CD4-positive, CD25-positive, alpha-beta regulatory T cell (primary cell): ENCODE measurements around the gene IFTAP. TPM values are rescaled to one million over a fixed set of nuclear protein-coding genes. Genes with fewer than 3 reads are reported as not detected.

Experiments
- ATAC-seq, 2 donors: fragments of 150-1000 bp; cut with Tn5 transposase; one replicate each; pipeline ENCODE4 v1.10.0; 2021; ENCODE audit warnings: low read depth in 2 of 2, moderate number of reproducible peaks in 2 of 2, moderate library complexity in 1 of 2
- DNase-seq, 3 donors: peaks; one replicate each; pipeline versions ENCODE4 v3.0.0 to v3.0.0-alpha.2; 2012 to 2022; ENCODE audit warnings: mixed read lengths in 1 of 3
- H3K27ac ChIP-seq: one replicate; pipeline ENCODE4 v1.7.0; 2013; ENCODE audit warnings: mild to moderate bottlenecking, low read length; ENCODE audit not compliant: insufficient read depth, poor library complexity, severe bottlenecking
- H3K27me3 ChIP-seq: one replicate; pipeline ENCODE4 v1.7.0; 2013; ENCODE audit warnings: low read length; ENCODE audit not compliant: control insufficient read depth, insufficient read depth
- H3K36me3 ChIP-seq: one replicate; pipeline ENCODE4 v1.7.0; 2013; ENCODE audit warnings: mild to moderate bottlenecking, low read length, moderate library complexity; ENCODE audit not compliant: control insufficient read depth, insufficient read depth
- H3K4me1 ChIP-seq: 2 replicates; pipeline ENCODE4 v1.7.0; 2013; ENCODE audit warnings: mild to moderate bottlenecking, low read length; ENCODE audit not compliant: insufficient read depth, control insufficient read depth, poor library complexity, severe bottlenecking
- H3K4me3 ChIP-seq: one replicate; pipeline ENCODE4 v1.7.0; 2013; ENCODE audit warnings: low read depth, mild to moderate bottlenecking, low read length, moderate library complexity
- H3K9me3 ChIP-seq, 2 experiments: 1 replicate in 1 of 2; 2 replicates in 1 of 2; pipeline ENCODE4 v1.7.0; 2013; ENCODE audit warnings: low read length in 2 of 2, mild to moderate bottlenecking in 1 of 2, moderate library complexity in 1 of 2; ENCODE audit not compliant: control insufficient read depth in 2 of 2
- H3K27ac Mint-ChIP-seq, 3 donors: one replicate each; pipeline ENCODE4 v1.8.0; 2020 to 2022; ENCODE audit warnings: mild to moderate bottlenecking in 3 of 3, mixed read lengths in 3 of 3, moderate library complexity in 2 of 3
- H3K27me3 Mint-ChIP-seq: one replicate; pipeline ENCODE4 v1.8.0; 2022; ENCODE audit warnings: mild to moderate bottlenecking, mixed read lengths
- H3K36me3 Mint-ChIP-seq: one replicate; pipeline ENCODE4 v1.8.0; 2020; ENCODE audit warnings: mixed read lengths
- H3K4me1 Mint-ChIP-seq, 4 donors: one replicate each; pipeline ENCODE4 v1.8.0; 2020 to 2022; ENCODE audit warnings: mixed read lengths in 4 of 4, mild to moderate bottlenecking in 1 of 4
- H3K4me3 Mint-ChIP-seq, 4 donors: one replicate each; pipeline ENCODE4 v1.8.0; 2020 to 2022; ENCODE audit warnings: mild to moderate bottlenecking in 4 of 4, mixed read lengths in 4 of 4, moderate library complexity in 3 of 4
- H3K9me3 Mint-ChIP-seq, 7 donors: one replicate each; pipeline ENCODE4 v1.8.0; 2020 to 2022; ENCODE audit warnings: mixed read lengths in 7 of 7, mild to moderate bottlenecking in 3 of 7, moderate library complexity in 2 of 7
- polyA plus RNA-seq, 4 donors: library from polyadenylated mRNA; unstranded; fragments of 300-500 nt; fragmentation: Illumina TruSeq; gene quantifications; one replicate each; pipeline ENCODE4 v1.2.3, GENCODE V29; 2021
- total RNA-seq: library from RNA; stranded (reverse); gene quantifications from one replicate; pipeline ENCODE4 v1.2.3, GENCODE V29; 2022

Gene IFTAP
- total and polyA plus RNA-seq, 5 donors from 2014 or later: 0.71 to 3.8 (median 2.5) TPM; not detected in 1

GRCh38 chr11:36600180-36600579 is 5.9 kb downstream of the IFTAP start:
- Mint-ChIP-seq H3K27me3 (peaks cover 5% of the 10 kb centered on the region), H3K27ac (no peak overlapping the region), H3K9me3 (no peaks in the 10 kb centered on the region), H3K4me1 (no peaks in the 10 kb centered on the region), H3K36me3 (no peaks in the 10 kb centered on the region), H3K4me3 (no peak overlapping the region)
- H3K27ac ChIP-seq: no peak overlapping the region
- ATAC-seq (no peak), DNase-seq (no peak)
- no peak overlapping the region for H3K4me3 ChIP-seq
- H3K9me3 ChIP-seq: no peaks in the 10 kb centered on the region
- no peaks in the 10 kb centered on the region for H3K4me1 ChIP-seq
- H3K27me3 ChIP-seq: peaks cover 3% of the 10 kb centered on the region
- H3K36me3 ChIP-seq: no peaks in the 10 kb centered on the region

GRCh38 chr11:36601155-36601554 is 6.9 kb downstream of the IFTAP start:
- Histone ChIP-seq H3K27ac (no peak overlapping the region), H3K27me3 (no peaks in the 10 kb centered on the region), H3K4me3 (no peak overlapping the region), H3K36me3 (no peaks in the 10 kb centered on the region), H3K4me1 (no peaks in the 10 kb centered on the region), H3K9me3 (no peaks in the 10 kb centered on the region)
- Mint-ChIP-seq H3K36me3 (no peaks in the 10 kb centered on the region), H3K4me3 (no peak overlapping the region), H3K4me1 (no peaks in the 10 kb centered on the region), H3K9me3 (no peaks in the 10 kb centered on the region), H3K27ac (no peak overlapping the region), H3K27me3 (peaks cover 5% of the 10 kb centered on the region)
- ATAC-seq: no peak
- DNase-seq: no peak

GRCh38 chr11:36602135-36602534 is 7.8 kb downstream of the IFTAP start:
- Histone ChIP-seq H3K9me3 (no peaks in the 10 kb centered on the region), H3K36me3 (no peaks in the 10 kb centered on the region), H3K4me3 (no peak overlapping the region), H3K27me3 (no peaks in the 10 kb centered on the region), H3K27ac (no peak overlapping the region), H3K4me1 (no peaks in the 10 kb centered on the region)
- Mint-ChIP-seq H3K36me3 (no peaks in the 10 kb centered on the region), H3K27ac (no peak overlapping the region), H3K4me1 (no peaks in the 10 kb centered on the region), H3K9me3 (no peaks in the 10 kb centered on the region), H3K4me3 (no peak overlapping the region), H3K27me3 (peaks cover 5% of the 10 kb centered on the region)
- DNase-seq (no peak), ATAC-seq (no peak)

- H3K36me3 Mint-ChIP-seq: no peaks in the 10 kb centered on the region
- Histone ChIP-seq H3K27me3 (no peaks in the 10 kb centered on the region), H3K4me1 (no peaks in the 10 kb centered on the region), H3K4me3 (no peak overlapping the region), H3K27ac (no peak overlapping the region), H3K9me3 (no peaks in the 10 kb centered on the region), H3K36me3 (no peaks in the 10 kb centered on the region)
- ATAC-seq (no peak), DNase-seq (no peak)
- H3K9me3 Mint-ChIP-seq: no peaks in the 10 kb centered on the region
- no peak overlapping the region for H3K27ac Mint-ChIP-seq
- H3K4me3 Mint-ChIP-seq: no peak overlapping the region
- H3K4me1 Mint-ChIP-seq: no peaks in the 10 kb centered on the region
- H3K27me3 Mint-ChIP-seq: peaks cover 14% of the 10 kb centered on the region
Observed at GRCh38 chr11:36605221-36606216, 11.2 kb downstream of the IFTAP start.

GRCh38 chr11:36608491-36609199 is 14.3 kb downstream of the IFTAP start:
- Histone ChIP-seq H3K9me3 (no peaks in the 10 kb centered on the region), H3K4me3 (no peak overlapping the region), H3K27ac (no peak overlapping the region), H3K4me1 (no peaks in the 10 kb centered on the region), H3K36me3 (no peaks in the 10 kb centered on the region), H3K27me3 (no peaks in the 10 kb centered on the region)
- no peaks in the 10 kb centered on the region for H3K36me3 Mint-ChIP-seq
- H3K4me3 Mint-ChIP-seq: no peak overlapping the region
- no peak for ATAC-seq
- H3K9me3 Mint-ChIP-seq: no peaks in the 10 kb centered on the region
- H3K4me1 Mint-ChIP-seq: no peaks in the 10 kb centered on the region
- peaks cover 9% of the 10 kb centered on the region for H3K27me3 Mint-ChIP-seq
- no peak overlapping the region for H3K27ac Mint-ChIP-seq
- no peak for DNase-seq

GRCh38 chr11:36609383-36609782 is 15.1 kb downstream of the IFTAP start:
- H3K27ac ChIP-seq: no peak overlapping the region
- H3K27ac Mint-ChIP-seq: no peak overlapping the region
- no peaks in the 10 kb centered on the region for H3K27me3 ChIP-seq
- no peaks in the 10 kb centered on the region for H3K36me3 Mint-ChIP-seq
- DNase-seq (no peak), ATAC-seq (no peak)
- no peaks in the 10 kb centered on the region for H3K36me3 ChIP-seq
- no peaks in the 10 kb centered on the region for H3K4me1 ChIP-seq
- H3K9me3 Mint-ChIP-seq: no peaks in the 10 kb centered on the region
- no peaks in the 10 kb centered on the region for H3K9me3 ChIP-seq
- H3K4me3 ChIP-seq: no peak overlapping the region
- peaks cover 9% of the 10 kb centered on the region for H3K27me3 Mint-ChIP-seq
- H3K4me1 Mint-ChIP-seq: no peaks in the 10 kb centered on the region
- H3K4me3 Mint-ChIP-seq: no peak overlapping the region

- H3K27ac Mint-ChIP-seq: no peak overlapping the region
- ATAC-seq (no peak), DNase-seq (no peak)
- peaks cover 8% of the 10 kb centered on the region for H3K27me3 Mint-ChIP-seq
- Histone ChIP-seq H3K4me3 (no peak overlapping the region), H3K4me1 (no peaks in the 10 kb centered on the region), H3K36me3 (no peaks in the 10 kb centered on the region), H3K27me3 (no peaks in the 10 kb centered on the region), H3K27ac (no peak overlapping the region), H3K9me3 (no peaks in the 10 kb centered on the region)
- no peaks in the 10 kb centered on the region for H3K4me1 Mint-ChIP-seq
- H3K4me3 Mint-ChIP-seq: no peak overlapping the region
- H3K9me3 Mint-ChIP-seq: no peaks in the 10 kb centered on the region
- no peaks in the 10 kb centered on the region for H3K36me3 Mint-ChIP-seq
Observed at GRCh38 chr11:36615826-36616225, 21.5 kb downstream of the IFTAP start.
